GM12878 (cell line): ENCODE measurements around the gene ITK. TPM values are rescaled to one million over a fixed set of nuclear protein-coding genes. Genes with fewer than 3 reads are reported as not detected.

Experiments used
- ATAC-seq: fragments of 200-7000 bp; cut with Tn5 transposase; 3 replicates; pipeline ENCODE4 v1.9.1; 2020; ENCODE audit warnings: mild to moderate bottlenecking, moderate library complexity
- BruUV-seq: library from RNA; stranded (reverse); fragments of 400-500 nt; replicated peaks from 2 replicates; lab custom pipeline; 2021; lab: Mats Ljungman, UMichigan
- CTCF ChIA-PET: fragments of 300-600 bp; sonication (Branson Sonifier 250); formaldehyde crosslinking; extraction: SDS; loops from one replicate; lab custom pipeline; 2021; ENCODE audit warnings: inconsistent platforms; lab: Yijun Ruan, JAX
- POLR2A ChIA-PET: fragments of 350-600 bp; formaldehyde crosslinking; extraction: SDS; loops from one replicate; lab custom pipeline; 2021; ENCODE audit warnings: inconsistent platforms; lab: Charles Lee
- RAD21 ChIA-PET: fragments of 300-600 bp; sonication (Branson Sonifier 250); formaldehyde crosslinking; loops from one replicate; lab custom pipeline; 2023; ENCODE audit warnings: antibody characterized with exemption; ENCODE audit not compliant: unreplicated experiment; lab: Charles Lee
- SMC1A ChIA-PET: fragments of 300-600 bp; sonication (Branson Sonifier 250); formaldehyde crosslinking; loops from one replicate; lab custom pipeline; 2023; ENCODE audit not compliant: unreplicated experiment, uncharacterized antibody; lab: Charles Lee
- DNase-seq: peaks from one replicate; pipeline ENCODE4 v3.0.0-alpha.2; 2011; ENCODE audit warnings: low read depth, low spot score
- FAIRE-seq: peaks from 3 replicates; lab custom pipeline; 2011; peaks lifted over from hg19 to GRCh38; lab: Jason Lieb, UNC
- H2AFZ ChIP-seq: 2 replicates; pipeline ENCODE4 v1.6.0; 2011; ENCODE audit warnings: low read depth, low read length, control low read depth; ENCODE audit not compliant: control insufficient read depth
- H3K27ac ChIP-seq: 2 replicates; pipeline ENCODE4 v1.5.1; 2011; ENCODE audit warnings: control low read depth; ENCODE audit not compliant: control insufficient read depth, insufficient read depth
- H3K27me3 ChIP-seq, 2 experiments: replicated peaks in 1 of 2; 2 replicates each; pipeline versions ENCODE4 v1.6.0 to v1.6.1; 2011; ENCODE audit warnings: low read length in 1 of 2; ENCODE audit not compliant: control insufficient read depth in 2 of 2, insufficient read depth in 2 of 2
- H3K36me3 ChIP-seq, 2 experiments: 2 replicates each; pipeline ENCODE4 v1.5.1; 2011; ENCODE audit warnings: low read length in 1 of 2; ENCODE audit not compliant: control insufficient read depth in 2 of 2, insufficient read depth in 2 of 2
- H3K4me1 ChIP-seq: 2 replicates; pipeline ENCODE4 v1.6.1; 2011; ENCODE audit warnings: mild to moderate bottlenecking, low read length, moderate library complexity, mixed read lengths; ENCODE audit not compliant: control insufficient read depth, insufficient read depth
- H3K4me2 ChIP-seq: 2 replicates; pipeline ENCODE4 v1.6.0; 2011; ENCODE audit warnings: control low read depth; ENCODE audit not compliant: control insufficient read depth, insufficient read depth
- H3K4me3 ChIP-seq: fragments of 200-600 bp; sonication (generic); 2 replicates; pipeline ENCODE4 v1.5.1; 2016
- H3K79me2 ChIP-seq: 2 replicates; pipeline ENCODE4 v1.6.0; 2011; ENCODE audit warnings: low read length; ENCODE audit not compliant: control insufficient read depth, insufficient read depth
- H3K9ac ChIP-seq: 2 replicates; pipeline ENCODE4 v1.8.0; 2011; ENCODE audit warnings: low read length, control low read depth, mixed read lengths; ENCODE audit not compliant: control insufficient read depth, insufficient read depth
- H3K9me3 ChIP-seq: replicated peaks from 3 replicates; pipeline ENCODE4 v1.5.1; 2011; ENCODE audit warnings: mild to moderate bottlenecking, low read length; ENCODE audit not compliant: control insufficient read depth, insufficient read depth
- H4K20me1 ChIP-seq: 2 replicates; pipeline ENCODE4 v1.6.0; 2011; ENCODE audit not compliant: control insufficient read depth, insufficient read depth
- BRCA1 ChIP-seq: IDR thresholded peaks from 2 replicates; pipeline ENCODE4 v1.6.1; 2011; ENCODE audit warnings: low read depth, low read length, improper control_type of control experiment
- ELK1 ChIP-seq: IDR thresholded peaks from 2 replicates; pipeline ENCODE4 v1.6.1; 2012; ENCODE audit warnings: low read depth, low read length, improper control_type of control experiment
- SIN3A ChIP-seq: IDR thresholded peaks from 2 replicates; pipeline ENCODE4 v1.6.1; 2012; ENCODE audit warnings: low read depth, low read length, improper control_type of control experiment
- SPI1 ChIP-seq: IDR thresholded peaks from 2 replicates; pipeline ENCODE4 v1.6.1; 2011; ENCODE audit warnings: low read depth, mild to moderate bottlenecking, low read length, moderate library complexity, borderline replicate concordance; ENCODE audit not compliant: insufficient read depth
- TBL1XR1 ChIP-seq: IDR thresholded peaks from 2 replicates; pipeline ENCODE4 v1.6.1; 2012; ENCODE audit warnings: low read depth, low read length, improper control_type of control experiment
- WGBS: methylation state at CpG from one replicate; pipeline ENCODE4 v1.1.6; 2016; ENCODE audit warnings: low lambda C conversion rate; ENCODE audit not compliant: insufficient replicate concordance, insufficient coverage; ENCODE audit errors: missing lambda C conversion rate; 5-methylcytosine and 5-hydroxymethylcytosine counted together
- in situ Hi-C: fragments of 300-500 bp; cut with MboI; formaldehyde crosslinking; loops from 9 replicates; pipeline ENCODE4 v1.14.3; 2018; ENCODE audit warnings: mixed read lengths
- intact Hi-C: fragments of 100-400 bp; cut with micrococcal nuclease; formaldehyde crosslinking; loops from one replicate; pipeline ENCODE4 v1.14.2; 2022; ENCODE audit not compliant: unreplicated experiment
- polyA plus RNA-seq, 11 experiments: library from polyadenylated mRNA; depleted of rRNA in 4 of 11; unstranded in 6 of 11; stranded (reverse) in 5 of 11; fragments of >200 nt; fragmentation: Nextera tagmentation in 4 of 11; fragmentation: Illumina TruSeq in 1 of 11; extraction: Ambion mirVana in 4 of 11; extraction: Trizol in 1 of 11; gene quantifications; 1 replicate in 1 of 11; 2 replicates in 10 of 11; pipeline versions ENCODE4 v1.2.1 to v1.2.3, GENCODE V29; 2011 to 2016; ENCODE audit warnings: inconsistent platforms in 2 of 11, missing spikeins in 2 of 11, low read depth in 1 of 11
- total RNA-seq, 4 experiments: library from RNA; depleted of rRNA in 3 of 4; stranded (reverse); fragments of >200 nt in 3 of 4; fragmentation: Illumina TruSeq in 1 of 4; extraction: Trizol in 1 of 4; gene quantifications; 2 replicates each; pipeline versions ENCODE4 v1.2.1 to v1.2.3, GENCODE V29; 2013 to 2021

ITK gene
- total and polyA plus RNA-seq, 10 of the 15 experiments (the other 5 are each of a cell fraction or from before 2014, with no cell fraction given) = 0.05 to 2.4 (median 0.76) TPM

- Histone ChIP-seq H3K27me3 (no peaks in the 10 kb centered on the region; a peak in 1 of 4 replicates), H3K4me2 (no peak overlapping the region), H3K9me3 (no peaks in the 10 kb centered on the region), H3K79me2 (no peaks in the 10 kb centered on the region), H2AFZ (no peak overlapping the region), H3K27ac (no peak overlapping the region), H3K36me3 (no peaks in the 10 kb centered on the region), H4K20me1 (no peaks in the 10 kb centered on the region), H3K4me3 (no peak overlapping the region), H3K4me1 (peaks cover 3% of the 10 kb centered on the region), H3K9ac (no peak overlapping the region)
- DNase-seq (no peak), ATAC-seq (no peak), FAIRE-seq (no peak)
- no TSS peak for BruUV-seq
- POLR2A ChIA-PET = interaction anchor here (1.1 kb wide), 2 partner anchors 10 to 11 kb away, joined by 3 to 4 read pairs; no protein-coding TSS in a partner anchor
- no peak for TF ChIP-seq TBL1XR1
- TF ChIP-seq ELK1 = no peak
- TF ChIP-seq SPI1 = no peak
- no peak for TF ChIP-seq SIN3A
- no peak for TF ChIP-seq BRCA1
- RAD21 ChIA-PET = interaction anchor here (0.7 to 1.2 kb wide), 2 partner anchors 10 to 91 kb away, joined by 3 read pairs; no protein-coding TSS in a partner anchor
- in situ Hi-C loops (no loop called here), intact Hi-C loops (no loop called here)
- CTCF ChIA-PET = interaction anchor here (0.9 to 1.2 kb wide), 4 partner anchors 10 to 92 kb away, joined by 3 to 5 read pairs (median 5); no protein-coding TSS in a partner anchor
- 61% methylated on average over 6 of the region's 6 CpGs for WGBS
- SMC1A ChIA-PET = interaction anchor here (1.0 to 2.5 kb wide), 5 partner anchors 10 to 273 kb away, joined by 3 to 12 read pairs (median 4); no protein-coding TSS in a partner anchor
Measured at GRCh38 chr5:157161996-157162395, 18.6 kb upstream of the ITK start.
